IPS-20b (cell line): Measurements from ENCODE around the gene SPSB3.

Source experiments
- H3K27ac ChIP-seq: one replicate; pipeline ENCODE4 v1.5.1; 2013; ENCODE audit warnings: low read length
- H3K27me3 ChIP-seq: 2 replicates; pipeline ENCODE4 v1.6.1; 2013; ENCODE audit warnings: mild to moderate bottlenecking, low read length, inconsistent platforms; ENCODE audit not compliant: insufficient read depth
- H3K36me3 ChIP-seq: 2 replicates; pipeline ENCODE4 v1.6.1; 2013; ENCODE audit warnings: low read depth, mild to moderate bottlenecking, inconsistent platforms, low read length, moderate library complexity; ENCODE audit not compliant: insufficient read depth
- H3K4me1 ChIP-seq: 2 replicates; pipeline ENCODE4 v1.6.1; 2013; ENCODE audit warnings: mild to moderate bottlenecking, control low read depth, inconsistent platforms, low read length, moderate library complexity; ENCODE audit not compliant: insufficient read depth
- H3K4me3 ChIP-seq: 2 replicates; pipeline ENCODE4 v1.5.1; 2013; ENCODE audit warnings: mild to moderate bottlenecking, low read length, inconsistent platforms
- H3K9ac ChIP-seq: 2 replicates; pipeline ENCODE4 v1.6.1; 2013; ENCODE audit warnings: low read depth, mild to moderate bottlenecking, inconsistent platforms, low read length, moderate library complexity
- H3K9me3 ChIP-seq: 2 replicates; pipeline ENCODE4 v1.6.1; 2013; ENCODE audit warnings: mild to moderate bottlenecking, low read depth, low read length, inconsistent platforms; ENCODE audit not compliant: insufficient read depth

Gene SPSB3

GRCh38 chr16:1777375-1778199 lies 4.8 kb downstream of the SPSB3 start:
- no peak overlapping the region for H3K9ac ChIP-seq
- H3K4me1 ChIP-seq = no peaks in the 10 kb centered on the region; the same call in 1 of the 2 replicates
- H3K27me3 ChIP-seq = no peaks in the 10 kb centered on the region
- H3K36me3 ChIP-seq = peaks cover 29% of the 10 kb centered on the region; the same call in 1 of the 2 replicates
- no peak overlapping the region for H3K27ac ChIP-seq
- no peak overlapping the region for H3K4me3 ChIP-seq
- no peaks in the 10 kb centered on the region for H3K9me3 ChIP-seq

- Histone ChIP-seq H3K9ac (no peak overlapping the region), H3K27ac (no peak overlapping the region), H3K9me3 (no peaks in the 10 kb centered on the region), H3K27me3 (no peaks in the 10 kb centered on the region), H3K36me3 (peaks cover 29% of the 10 kb centered on the region; the same call in 1 of the 2 replicates), H3K4me1 (no peaks in the 10 kb centered on the region; the same call in 1 of the 2 replicates), H3K4me3 (no peak overlapping the region)
Observed at GRCh38 chr16:1776991-1777374, 5.4 kb downstream of the SPSB3 start.

GRCh38 chr16:1776672-1776955 lies 5.8 kb downstream of the SPSB3 start:
- H3K27ac ChIP-seq = no peak overlapping the region

GRCh38 chr16:1775846-1776671 lies 6.3 kb downstream of the SPSB3 start:
- H3K27me3 ChIP-seq = no peaks in the 10 kb centered on the region
- H3K36me3 ChIP-seq = peaks cover 29% of the 10 kb centered on the region; the same call in 1 of the 2 replicates
- H3K9me3 ChIP-seq = no peaks in the 10 kb centered on the region
- no peak overlapping the region for H3K4me3 ChIP-seq
- no peak overlapping the region for H3K9ac ChIP-seq
- no peaks in the 10 kb centered on the region; the same call in 1 of the 2 replicates for H3K4me1 ChIP-seq
- no peak overlapping the region for H3K27ac ChIP-seq

More at GRCh38 chr16:1776672-1776955, 5.8 kb downstream of the SPSB3 start:
- no peaks in the 10 kb centered on the region for H3K27me3 ChIP-seq
- no peaks in the 10 kb centered on the region; the same call in 1 of the 2 replicates for H3K4me1 ChIP-seq
- H3K4me3 ChIP-seq = no peak overlapping the region
- no peaks in the 10 kb centered on the region for H3K9me3 ChIP-seq
- H3K36me3 ChIP-seq = peaks cover 29% of the 10 kb centered on the region; the same call in 1 of the 2 replicates
- no peak overlapping the region for H3K9ac ChIP-seq

- no peak overlapping the region for H3K27ac ChIP-seq
- no peaks in the 10 kb centered on the region for H3K27me3 ChIP-seq
- H3K9me3 ChIP-seq = no peaks in the 10 kb centered on the region
- no peaks in the 10 kb centered on the region; the same call in 1 of the 2 replicates for H3K4me1 ChIP-seq
- H3K4me3 ChIP-seq = no peak overlapping the region
- peaks cover 29% of the 10 kb centered on the region; the same call in 1 of the 2 replicates for H3K36me3 ChIP-seq
- no peak overlapping the region for H3K9ac ChIP-seq
Observed at GRCh38 chr16:1775006-1775845, 7.1 kb downstream of the SPSB3 start.

- Histone ChIP-seq H3K4me1 (no peaks in the 10 kb centered on the region; the same call in 1 of the 2 replicates), H3K36me3 (peaks cover 29% of the 10 kb centered on the region; the same call in 1 of the 2 replicates), H3K9ac (peak overlapping the region; percentile 96; the same call in 1 of the 2 replicates), H3K27ac (no peak overlapping the region), H3K4me3 (peak overlapping the region; percentile 94; the same call in 1 of the 2 replicates), H3K27me3 (no peaks in the 10 kb centered on the region), H3K9me3 (no peaks in the 10 kb centered on the region)
Observed at GRCh38 chr16:1774448-1774780, 8.0 kb downstream of the SPSB3 start.

GRCh38 chr16:1773703-1774447 lies 8.5 kb downstream of the SPSB3 start:
- Histone ChIP-seq H3K9ac (peak overlapping the region; percentile 96), H3K27me3 (no peaks in the 10 kb centered on the region), H3K36me3 (peaks cover 29% of the 10 kb centered on the region; the same call in 1 of the 2 replicates), H3K9me3 (no peaks in the 10 kb centered on the region), H3K4me3 (peak overlapping the region; percentile 94), H3K27ac (no peak overlapping the region), H3K4me1 (no peaks in the 10 kb centered on the region; the same call in 1 of the 2 replicates)

GRCh38 chr16:1772908-1773702 lies 9.3 kb downstream of the SPSB3 start, which contains the start of gene MRPS34:
TSS of gene MRPS34 (minus strand) at chr16:1773134. CDS start at chr16:1773119, 15 bp downstream.
- Histone ChIP-seq H3K27ac (peak within 1 kb of the TSS; percentile 85), H3K36me3 (peaks cover 28% of the 10 kb centered on the region; the same call in 1 of the 2 replicates), H3K4me3 (peak within 1 kb of the TSS; percentile 94), H3K4me1 (no peaks in the 10 kb centered on the region; the same call in 1 of the 2 replicates), H3K9ac (peak within 1 kb of the TSS; percentile 96), H3K27me3 (no peaks in the 10 kb centered on the region), H3K9me3 (no peaks in the 10 kb centered on the region)

- H3K9ac ChIP-seq = peak within 1 kb of the TSS; percentile 96
- H3K4me1 ChIP-seq = no peaks in the 10 kb centered on the region; the same call in 1 of the 2 replicates
- peaks cover 27% of the 10 kb centered on the region for H3K36me3 ChIP-seq
- H3K4me3 ChIP-seq = peak within 1 kb of the TSS; percentile 94
- peak within 1 kb of the TSS; percentile 85 for H3K27ac ChIP-seq
- no peaks in the 10 kb centered on the region for H3K9me3 ChIP-seq
- no peaks in the 10 kb centered on the region for H3K27me3 ChIP-seq
Observed at GRCh38 chr16:1772362-1772907, 9.9 kb downstream of the SPSB3 start, which contains the start of gene EME2. TSS of gene EME2 (plus strand) at chr16:1772810. CDS start at chr16:1773228, 418 bp downstream.
